GM12878 (cell line): ENCODE results near the gene ARHGAP44. TPM values are rescaled to one million over a fixed set of nuclear protein-coding genes. Genes with fewer than 3 reads are reported as not detected.

Source experiments
- ATAC-seq: fragments of 200-7000 bp; cut with Tn5 transposase; 3 replicates; pipeline ENCODE4 v1.9.1; 2020; ENCODE audit warnings: mild to moderate bottlenecking, moderate library complexity
- BruUV-seq: library from RNA; stranded (reverse); fragments of 400-500 nt; replicated peaks from 2 replicates; lab custom pipeline; 2021; lab: Mats Ljungman, UMichigan
- CTCF ChIA-PET: fragments of 300-600 bp; sonication (Branson Sonifier 250); formaldehyde crosslinking; extraction: SDS; loops from one replicate; lab custom pipeline; 2021; ENCODE audit warnings: inconsistent platforms; lab: Yijun Ruan, JAX
- POLR2A ChIA-PET: fragments of 350-600 bp; formaldehyde crosslinking; extraction: SDS; loops from one replicate; lab custom pipeline; 2021; ENCODE audit warnings: inconsistent platforms; lab: Charles Lee
- RAD21 ChIA-PET: fragments of 300-600 bp; sonication (Branson Sonifier 250); formaldehyde crosslinking; loops from one replicate; lab custom pipeline; 2023; ENCODE audit warnings: antibody characterized with exemption; ENCODE audit not compliant: unreplicated experiment; lab: Charles Lee
- SMC1A ChIA-PET: fragments of 300-600 bp; sonication (Branson Sonifier 250); formaldehyde crosslinking; loops from one replicate; lab custom pipeline; 2023; ENCODE audit not compliant: unreplicated experiment, uncharacterized antibody; lab: Charles Lee
- DNase-seq: peaks from one replicate; pipeline ENCODE4 v3.0.0-alpha.2; 2011; ENCODE audit warnings: low read depth, low spot score
- FAIRE-seq: peaks from 3 replicates; lab custom pipeline; 2011; peaks lifted over from hg19 to GRCh38; lab: Jason Lieb, UNC
- H2AFZ ChIP-seq: 2 replicates; pipeline ENCODE4 v1.6.0; 2011; ENCODE audit warnings: low read depth, low read length, control low read depth; ENCODE audit not compliant: control insufficient read depth
- H3K27ac ChIP-seq: 2 replicates; pipeline ENCODE4 v1.5.1; 2011; ENCODE audit warnings: control low read depth; ENCODE audit not compliant: control insufficient read depth, insufficient read depth
- H3K27me3 ChIP-seq, 2 experiments: replicated peaks in 1 of 2; 2 replicates each; pipeline versions ENCODE4 v1.6.0 to v1.6.1; 2011; ENCODE audit warnings: low read length in 1 of 2; ENCODE audit not compliant: control insufficient read depth in 2 of 2, insufficient read depth in 2 of 2
- H3K36me3 ChIP-seq, 2 experiments: 2 replicates each; pipeline ENCODE4 v1.5.1; 2011; ENCODE audit warnings: low read length in 1 of 2; ENCODE audit not compliant: control insufficient read depth in 2 of 2, insufficient read depth in 2 of 2
- H3K4me1 ChIP-seq: 2 replicates; pipeline ENCODE4 v1.6.1; 2011; ENCODE audit warnings: mild to moderate bottlenecking, low read length, moderate library complexity, mixed read lengths; ENCODE audit not compliant: control insufficient read depth, insufficient read depth
- H3K4me2 ChIP-seq: 2 replicates; pipeline ENCODE4 v1.6.0; 2011; ENCODE audit warnings: control low read depth; ENCODE audit not compliant: control insufficient read depth, insufficient read depth
- H3K4me3 ChIP-seq: fragments of 200-600 bp; sonication (generic); 2 replicates; pipeline ENCODE4 v1.5.1; 2016
- H3K79me2 ChIP-seq: 2 replicates; pipeline ENCODE4 v1.6.0; 2011; ENCODE audit warnings: low read length; ENCODE audit not compliant: control insufficient read depth, insufficient read depth
- H3K9ac ChIP-seq: 2 replicates; pipeline ENCODE4 v1.8.0; 2011; ENCODE audit warnings: low read length, control low read depth, mixed read lengths; ENCODE audit not compliant: control insufficient read depth, insufficient read depth
- H3K9me3 ChIP-seq: replicated peaks from 3 replicates; pipeline ENCODE4 v1.5.1; 2011; ENCODE audit warnings: mild to moderate bottlenecking, low read length; ENCODE audit not compliant: control insufficient read depth, insufficient read depth
- H4K20me1 ChIP-seq: 2 replicates; pipeline ENCODE4 v1.6.0; 2011; ENCODE audit not compliant: control insufficient read depth, insufficient read depth
- MXI1 ChIP-seq: fragments of 150-350 bp; IDR thresholded peaks from 2 replicates; pipeline ENCODE4 v1.6.1; 2011; ENCODE audit warnings: low read depth, mild to moderate bottlenecking, inconsistent platforms, low read length, improper control_type of control experiment
- NR2F1 ChIP-seq: fragments of 450-650 bp; conservative IDR thresholded peaks from 2 replicates; pipeline ENCODE4 v1.6.1; 2017; ENCODE audit warnings: mild to moderate bottlenecking
- PAX8 ChIP-seq: fragments of 450-650 bp; IDR thresholded peaks from 2 replicates; pipeline ENCODE4 v1.6.1; 2017; ENCODE audit warnings: mild to moderate bottlenecking, moderate library complexity
- PBX3 ChIP-seq: IDR thresholded peaks from 2 replicates; pipeline ENCODE4 v1.6.1; 2011; ENCODE audit warnings: mild to moderate bottlenecking, low read depth, low read length, moderate library complexity; ENCODE audit not compliant: insufficient replicate concordance
- PML ChIP-seq: IDR thresholded peaks from 2 replicates; pipeline ENCODE4 v1.6.1; 2012; ENCODE audit warnings: low read length, inconsistent platforms
- SRF ChIP-seq, 2 experiments: IDR thresholded peaks; 2 replicates each; pipeline ENCODE4 v1.6.1; 2011; ENCODE audit warnings: low read depth in 2 of 2, low read length in 2 of 2, mild to moderate bottlenecking in 1 of 2, moderate library complexity in 1 of 2
- USF2 ChIP-seq: IDR thresholded peaks from 2 replicates; pipeline ENCODE4 v1.6.1; 2011; ENCODE audit warnings: low read depth, low read length, improper control_type of control experiment, borderline replicate concordance
- YY1 ChIP-seq: IDR thresholded peaks from 2 replicates; pipeline ENCODE4 v1.6.1; 2011; ENCODE audit warnings: low read depth, mild to moderate bottlenecking, low read length
- ZNF24 ChIP-seq: fragments of 450-650 bp; IDR thresholded peaks from 2 replicates; pipeline ENCODE4 v1.6.1; 2017; ENCODE audit warnings: antibody characterized with exemption, mild to moderate bottlenecking
- whole genome bisulfite sequencing: methylation state at CpG from one replicate; pipeline ENCODE4 v1.1.6; 2016; ENCODE audit warnings: low lambda C conversion rate; ENCODE audit not compliant: insufficient replicate concordance, insufficient coverage; ENCODE audit errors: missing lambda C conversion rate; 5-methylcytosine and 5-hydroxymethylcytosine counted together
- in situ Hi-C: fragments of 300-500 bp; cut with MboI; formaldehyde crosslinking; loops from 9 replicates; pipeline ENCODE4 v1.14.3; 2018; ENCODE audit warnings: mixed read lengths
- intact Hi-C: fragments of 100-400 bp; cut with micrococcal nuclease; formaldehyde crosslinking; loops from one replicate; pipeline ENCODE4 v1.14.2; 2022; ENCODE audit not compliant: unreplicated experiment
- polyA plus RNA-seq, 11 experiments: library from polyadenylated mRNA; depleted of rRNA in 4 of 11; unstranded in 6 of 11; stranded (reverse) in 5 of 11; fragments of >200 nt; fragmentation: Nextera tagmentation in 4 of 11; fragmentation: Illumina TruSeq in 1 of 11; extraction: Ambion mirVana in 4 of 11; extraction: Trizol in 1 of 11; gene quantifications; 1 replicate in 1 of 11; 2 replicates in 10 of 11; pipeline versions ENCODE4 v1.2.1 to v1.2.3, GENCODE V29; 2011 to 2016; ENCODE audit warnings: inconsistent platforms in 2 of 11, missing spikeins in 2 of 11, low read depth in 1 of 11
- total RNA-seq, 4 experiments: library from RNA; depleted of rRNA in 3 of 4; stranded (reverse); fragments of >200 nt in 3 of 4; fragmentation: Illumina TruSeq in 1 of 4; extraction: Trizol in 1 of 4; gene quantifications; 2 replicates each; pipeline versions ENCODE4 v1.2.1 to v1.2.3, GENCODE V29; 2013 to 2021
- TF ChIP-seq, protein P1 (sequence below): IDR thresholded peaks from 2 replicates; pipeline ENCODE4 v1.6.1; 2011; ENCODE audit warnings: borderline replicate concordance, low read depth, mild to moderate bottlenecking, moderate library complexity, mixed read lengths, low read length; ENCODE audit not compliant: insufficient read depth; ENCODE audit errors: extremely low read length
- TF ChIP-seq, protein P2 (sequence below): IDR thresholded peaks from 2 replicates; pipeline ENCODE4 v1.6.1; 2012; ENCODE audit warnings: improper control_type of control experiment, low read depth, low read length; ENCODE audit not compliant: insufficient replicate concordance

The ARHGAP44 gene
- total and polyA plus RNA-seq, 10 of the 15 experiments (the other 5 are each of a cell fraction or from before 2014, with no cell fraction given), result 0.11 to 1.2 (median 0.48) TPM

- H2AFZ ChIP-seq, result peak within 1 kb of the TSS; percentile 91
- BruUV-seq, result no TSS peak
- ChIA-PET SMC1A (interaction anchor here (1.0 to 3.1 kb wide), 7 partner anchors 8 to 997 kb away, joined by 3 to 31 read pairs (median 4); partner anchors contain the start of gene MAP2K4), CTCF (interaction anchor here (0.9 to 6.3 kb wide), 7 partner anchors 9 to 762 kb away, joined by 3 to 137 read pairs (median 5); no protein-coding TSS in a partner anchor), POLR2A (interaction anchor here (1.0 to 1.5 kb wide), 3 partner anchors 9 to 1020 kb away, joined by 3 to 5 read pairs (median 3); partner anchors contain the start of gene ZNF18), RAD21 (interaction anchor here (0.6 to 4.0 kb wide), 7 partner anchors 13 to 1020 kb away, joined by 3 to 21 read pairs (median 3); partner anchors contain the start of gene ZNF18)
- no peaks in the 10 kb centered on the region for H3K27me3 ChIP-seq
- H3K9ac ChIP-seq, result peak within 1 kb of the TSS; percentile 85
- H4K20me1 ChIP-seq, result no peaks in the 10 kb centered on the region
- H3K79me2 ChIP-seq, result peaks cover 13% of the 10 kb centered on the region
- DNase-seq (peak; percentile 88), FAIRE-seq (peak; percentile 98), ATAC-seq (peak; percentile 98)
- H3K27ac ChIP-seq, result peak within 1 kb of the TSS; percentile 78
- 1% methylated on average over 79 of the region's 79 CpGs for WGBS
- in situ Hi-C loops, result loop anchor here (5.0 to 10.0 kb wide), 3 partner anchors 593 to 1023 kb away; partner anchors contain the start of gene ZNF18
- peak within 1 kb of the TSS; percentile 76 for H3K4me2 ChIP-seq
- H3K4me1 ChIP-seq, result no peaks in the 10 kb centered on the region
- H3K4me3 ChIP-seq, result peak within 1 kb of the TSS; percentile 80
- intact Hi-C loops, result loop anchor here (5.0 to 10.0 kb wide), 2 partner anchors 583 to 996 kb away; partner anchors contain the start of gene MAP2K4
- H3K36me3 ChIP-seq, result peaks cover 2 to 14% of the 10 kb centered on the region in 2 experiments
- H3K9me3 ChIP-seq, result no peaks in the 10 kb centered on the region
- TF ChIP-seq ZNF24, result no peak
- TF ChIP-seq PML, result no peak; the same call in none of the 2 replicates
- peak; percentile 17; the same call in 1 of the 2 replicates for TF ChIP-seq USF2
- peak in 1 of 2 experiments; percentile 49; a peak in 1 of 4 replicates for TF ChIP-seq SRF (IDR thresholded peaks at IDR 0.05; ENCODE audit: low read depth in 2 of 2, low read length in 2 of 2)
- TF ChIP-seq NR2F1, result peak; percentile 58
- TF ChIP-seq, protein P1, sequence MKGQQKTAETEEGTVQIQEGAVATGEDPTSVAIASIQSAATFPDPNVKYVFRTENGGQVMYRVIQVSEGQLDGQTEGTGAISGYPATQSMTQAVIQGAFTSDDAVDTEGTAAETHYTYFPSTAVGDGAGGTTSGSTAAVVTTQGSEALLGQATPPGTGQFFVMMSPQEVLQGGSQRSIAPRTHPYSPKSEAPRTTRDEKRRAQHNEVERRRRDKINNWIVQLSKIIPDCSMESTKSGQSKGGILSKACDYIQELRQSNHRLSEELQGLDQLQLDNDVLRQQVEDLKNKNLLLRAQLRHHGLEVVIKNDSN, result peak; percentile 52
- TF ChIP-seq, protein P2, sequence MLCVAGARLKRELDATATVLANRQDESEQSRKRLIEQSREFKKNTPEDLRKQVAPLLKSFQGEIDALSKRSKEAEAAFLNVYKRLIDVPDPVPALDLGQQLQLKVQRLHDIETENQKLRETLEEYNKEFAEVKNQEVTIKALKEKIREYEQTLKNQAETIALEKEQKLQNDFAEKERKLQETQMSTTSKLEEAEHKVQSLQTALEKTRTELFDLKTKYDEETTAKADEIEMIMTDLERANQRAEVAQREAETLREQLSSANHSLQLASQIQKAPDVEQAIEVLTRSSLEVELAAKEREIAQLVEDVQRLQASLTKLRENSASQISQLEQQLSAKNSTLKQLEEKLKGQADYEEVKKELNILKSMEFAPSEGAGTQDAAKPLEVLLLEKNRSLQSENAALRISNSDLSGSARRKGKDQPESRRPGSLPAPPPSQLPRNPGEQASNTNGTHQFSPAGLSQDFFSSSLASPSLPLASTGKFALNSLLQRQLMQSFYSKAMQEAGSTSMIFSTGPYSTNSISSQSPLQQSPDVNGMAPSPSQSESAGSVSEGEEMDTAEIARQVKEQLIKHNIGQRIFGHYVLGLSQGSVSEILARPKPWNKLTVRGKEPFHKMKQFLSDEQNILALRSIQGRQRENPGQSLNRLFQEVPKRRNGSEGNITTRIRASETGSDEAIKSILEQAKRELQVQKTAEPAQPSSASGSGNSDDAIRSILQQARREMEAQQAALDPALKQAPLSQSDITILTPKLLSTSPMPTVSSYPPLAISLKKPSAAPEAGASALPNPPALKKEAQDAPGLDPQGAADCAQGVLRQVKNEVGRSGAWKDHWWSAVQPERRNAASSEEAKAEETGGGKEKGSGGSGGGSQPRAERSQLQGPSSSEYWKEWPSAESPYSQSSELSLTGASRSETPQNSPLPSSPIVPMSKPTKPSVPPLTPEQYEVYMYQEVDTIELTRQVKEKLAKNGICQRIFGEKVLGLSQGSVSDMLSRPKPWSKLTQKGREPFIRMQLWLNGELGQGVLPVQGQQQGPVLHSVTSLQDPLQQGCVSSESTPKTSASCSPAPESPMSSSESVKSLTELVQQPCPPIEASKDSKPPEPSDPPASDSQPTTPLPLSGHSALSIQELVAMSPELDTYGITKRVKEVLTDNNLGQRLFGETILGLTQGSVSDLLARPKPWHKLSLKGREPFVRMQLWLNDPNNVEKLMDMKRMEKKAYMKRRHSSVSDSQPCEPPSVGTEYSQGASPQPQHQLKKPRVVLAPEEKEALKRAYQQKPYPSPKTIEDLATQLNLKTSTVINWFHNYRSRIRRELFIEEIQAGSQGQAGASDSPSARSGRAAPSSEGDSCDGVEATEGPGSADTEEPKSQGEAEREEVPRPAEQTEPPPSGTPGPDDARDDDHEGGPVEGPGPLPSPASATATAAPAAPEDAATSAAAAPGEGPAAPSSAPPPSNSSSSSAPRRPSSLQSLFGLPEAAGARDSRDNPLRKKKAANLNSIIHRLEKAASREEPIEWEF, result no peak
- peak; percentile 53; the same call in 1 of the 2 replicates for TF ChIP-seq YY1
- peak; percentile 92 for TF ChIP-seq PBX3
- peak; percentile 72; the same call in 1 of the 2 replicates for TF ChIP-seq PAX8
- peak; percentile 93 for TF ChIP-seq MXI1
Measured at GRCh38 chr17:13017655-13018459, 228.6 kb downstream of the ARHGAP44 start, which contains the start of gene ELAC2. ELAC2 (minus strand) TSS chr17:13018027; CDS start chr17:13017947, 80 bp downstream.
